A549 (cell line): ENCODE results near the gene TBCK. TPM values are rescaled to one million over a fixed set of nuclear protein-coding genes. Genes with fewer than 3 reads are reported as not detected.
"Not testable (repeated sequence)": the region's sequence is repeated elsewhere in the genome, so short reads cannot be mapped to it uniquely, and the experiment has no call there.

Experiments used
- ATAC-seq, 2 experiments: fragments of 200-7000 bp in 1 of 2; fragments of >200 bp in 1 of 2; cut with Nextera tagmentation in 1 of 2; cut with Tn5 transposase in 1 of 2; 3 replicates each; pipeline versions ENCODE4 v1.8.0 to v1.9.1; 2018 to 2020; ENCODE audit warnings: mild to moderate bottlenecking in 1 of 2, moderate library complexity in 1 of 2
- CTCF ChIA-PET: fragments of 300-600 bp; sonication (Branson Sonifier 250); formaldehyde crosslinking; extraction: SDS; loops from one replicate; lab custom pipeline; 2021; ENCODE audit warnings: antibody characterized with exemption, inconsistent platforms; lab: Yijun Ruan, JAX
- POLR2A ChIA-PET: fragments of 350-600 bp; formaldehyde crosslinking; extraction: SDS; loops from one replicate; lab custom pipeline; 2021; ENCODE audit warnings: antibody characterized with exemption, inconsistent platforms; lab: Yijun Ruan, JAX
- DNase-seq, 2 experiments: peaks; one replicate each; pipeline versions ENCODE4 v3.0.0 to v3.0.0-alpha.2; 2011 to 2016; ENCODE audit warnings: low read depth in 1 of 2, low spot score in 1 of 2
- FAIRE-seq: peaks from 2 replicates; lab custom pipeline; 2011; peaks lifted over from hg19 to GRCh38; lab: Jason Lieb, UNC
- H3K27ac ChIP-seq, 2 experiments: fragments of >200 bp; sonication (Bioruptor Twin); formaldehyde crosslinking; 3 replicates each; pipeline ENCODE4 v1.5.1; 2016 to 2017
- H3K4me1 ChIP-seq: fragments of >200 bp; sonication (Bioruptor Twin); formaldehyde crosslinking; 3 replicates; pipeline ENCODE4 v1.6.1; 2016
- H3K4me2 ChIP-seq: fragments of >200 bp; sonication (Bioruptor Twin); formaldehyde crosslinking; 3 replicates; pipeline ENCODE4 v1.6.1; 2016
- H3K4me3 ChIP-seq: fragments of >200 bp; sonication (Bioruptor Twin); formaldehyde crosslinking; 3 replicates; pipeline ENCODE4 v1.5.1; 2016
- H3K9me3 ChIP-seq: fragments of >200 bp; sonication (Bioruptor Twin); formaldehyde crosslinking; 3 replicates; pipeline ENCODE4 v1.6.1; 2016
- BHLHE40 ChIP-seq: IDR thresholded peaks from 2 replicates; pipeline ENCODE4 v1.6.1; 2012; ENCODE audit warnings: low read depth, low read length, inconsistent platforms
- CBX8 ChIP-seq: fragments of 200-600 bp; sonication (generic); IDR thresholded peaks from 2 replicates; pipeline ENCODE4 v1.6.1; 2016
- CHD2 ChIP-seq: fragments of 150-350 bp; IDR thresholded peaks from 2 replicates; pipeline ENCODE4 v1.6.1; 2014; ENCODE audit warnings: low read length; ENCODE audit not compliant: partially characterized antibody
- CHD4 ChIP-seq: fragments of 200-600 bp; sonication (generic); IDR thresholded peaks from 2 replicates; pipeline ENCODE4 v1.6.1; 2016; ENCODE audit warnings: antibody characterized with exemption, mild to moderate bottlenecking, borderline replicate concordance
- EHF ChIP-seq: fragments of 250-450 bp; sonication (Bioruptor Pico); IDR thresholded peaks from 2 replicates; pipeline ENCODE4 v1.5.0; 2020; ENCODE audit warnings: mild to moderate bottlenecking
- EHMT2 ChIP-seq: fragments of 200-600 bp; sonication (generic); IDR thresholded peaks from 2 replicates; pipeline ENCODE4 v1.6.1; 2016; ENCODE audit warnings: antibody characterized with exemption, low read depth, mild to moderate bottlenecking, moderate library complexity
- EP300 ChIP-seq, 2 experiments: fragments of >200 bp; sonication (Bioruptor Twin); formaldehyde crosslinking; IDR thresholded peaks; 2 replicates in 1 of 2; 3 replicates in 1 of 2; pipeline ENCODE4 v1.6.1; 2016 to 2017
- ESRRA ChIP-seq: fragments of 150-350 bp; IDR thresholded peaks from 2 replicates; pipeline ENCODE4 v1.6.1; 2014; ENCODE audit warnings: mild to moderate bottlenecking, low read length, borderline replicate concordance
- HDAC2 ChIP-seq: fragments of 200-600 bp; sonication (generic); IDR thresholded peaks from 2 replicates; pipeline ENCODE4 v1.6.1; 2016
- HOXB13 ChIP-seq: fragments of 250-450 bp; sonication (Bioruptor Pico); IDR thresholded peaks from 2 replicates; pipeline ENCODE4 v1.5.0; 2020; ENCODE audit warnings: low read depth, mild to moderate bottlenecking, moderate library complexity
- JUN ChIP-seq, 2 experiments: fragments of >200 bp; sonication (Bioruptor Twin); formaldehyde crosslinking; IDR thresholded peaks; 2 replicates in 1 of 2; 3 replicates in 1 of 2; pipeline ENCODE4 v1.6.1; 2016 to 2017
- JUNB ChIP-seq: fragments of >200 bp; sonication (Bioruptor Twin); formaldehyde crosslinking; IDR thresholded peaks from 2 replicates; pipeline ENCODE4 v1.6.1; 2016
- MAFK ChIP-seq: fragments of 450-650 bp; IDR thresholded peaks from 2 replicates; pipeline ENCODE4 v1.6.1; 2014; ENCODE audit not compliant: partially characterized antibody
- NFE2L2 ChIP-seq: fragments of 150-350 bp; conservative IDR thresholded peaks from 2 replicates; pipeline ENCODE4 v1.6.1; 2014; ENCODE audit warnings: low read length
- NPAS2 ChIP-seq: fragments of 250-450 bp; sonication (Bioruptor Pico); IDR thresholded peaks from 2 replicates; pipeline ENCODE4 v1.8.0; 2022; ENCODE audit warnings: mild to moderate bottlenecking, moderate library complexity, borderline replicate concordance
- NR3C1 ChIP-seq: fragments of >200 bp; sonication (Bioruptor Twin); formaldehyde crosslinking; IDR thresholded peaks from 3 replicates; pipeline ENCODE4 v1.6.1; 2017
- POLR2A ChIP-seq: IDR thresholded peaks from 2 replicates; pipeline ENCODE4 v1.6.1; 2012; ENCODE audit warnings: mild to moderate bottlenecking, low read length
- POLR2AphosphoS2 ChIP-seq: conservative IDR thresholded peaks from 2 replicates; pipeline ENCODE4 v1.6.1; 2012; ENCODE audit warnings: low read length, improper control_type of control experiment, inconsistent platforms
- RAD21 ChIP-seq, 2 experiments: fragments of >200 bp in 1 of 2; sonication (Bioruptor Twin) in 1 of 2; formaldehyde crosslinking in 1 of 2; IDR thresholded peaks in 1 of 2; conservative IDR thresholded peaks in 1 of 2; 2 replicates in 1 of 2; 3 replicates in 1 of 2; pipeline ENCODE4 v1.6.1; 2012 to 2018; ENCODE audit warnings: inconsistent platforms in 1 of 2
- RFX5 ChIP-seq: fragments of 450-650 bp; IDR thresholded peaks from 2 replicates; pipeline ENCODE4 v1.7.1; 2014; ENCODE audit warnings: antibody characterized with exemption, mild to moderate bottlenecking, moderate library complexity
- RNF2 ChIP-seq: fragments of 200-600 bp; sonication (generic); IDR thresholded peaks from 2 replicates; pipeline ENCODE4 v1.6.1; 2016; ENCODE audit warnings: low read depth, mild to moderate bottlenecking, antibody characterized with exemption, moderate library complexity, borderline replicate concordance
- SMC3 ChIP-seq: fragments of >200 bp; sonication (Bioruptor Twin); formaldehyde crosslinking; IDR thresholded peaks from 3 replicates; pipeline ENCODE4 v1.6.1; 2018; ENCODE audit warnings: inconsistent platforms
- SREBF2 ChIP-seq: fragments of 450-650 bp; IDR thresholded peaks from 2 replicates; pipeline ENCODE4 v1.6.1; 2014; ENCODE audit warnings: mild to moderate bottlenecking, moderate library complexity
- TP53 ChIP-seq: fragments of 250-450 bp; sonication (Bioruptor Pico); IDR thresholded peaks from 2 replicates; pipeline ENCODE4 v1.5.0; 2021; ENCODE audit warnings: mild to moderate bottlenecking, moderate library complexity
- ZC3H11A ChIP-seq: fragments of 450-650 bp; IDR thresholded peaks from 2 replicates; pipeline ENCODE4 v1.6.1; 2014; ENCODE audit warnings: antibody characterized with exemption, mild to moderate bottlenecking
- WGBS: methylation state at CpG from one replicate; pipeline ENCODE4 v1.1.6; 2017; ENCODE audit errors: missing lambda C conversion rate; 5-methylcytosine and 5-hydroxymethylcytosine counted together
- polyA plus RNA-seq, 4 experiments: library from polyadenylated mRNA; depleted of rRNA in 3 of 4; stranded (reverse); fragments of >200 nt; fragmentation: RNase III in 1 of 4; extraction: RNeasy Plus Mini Kit Qiagen cat#74134 plus additional on column Dnase treatment in 1 of 4; gene quantifications; 2 replicates in 3 of 4; 3 replicates in 1 of 4; pipeline ENCODE4 v1.2.3, GENCODE V29; 2011 to 2017
- TF ChIP-seq, protein P1 (sequence below): fragments of >200 bp; sonication (Bioruptor Twin); formaldehyde crosslinking; IDR thresholded peaks from 2 replicates; pipeline ENCODE4 v1.6.1; 2016
- TF ChIP-seq, protein P2 (sequence below): fragments of 450-650 bp; IDR thresholded peaks from 2 replicates; pipeline ENCODE4 v1.6.1; 2014; ENCODE audit warnings: antibody characterized with exemption
- TF ChIP-seq, protein P3 (sequence below): IDR thresholded peaks from 2 replicates; pipeline ENCODE4 v1.6.1; 2012; ENCODE audit warnings: low read depth, borderline replicate concordance
- TF ChIP-seq, protein P4 (sequence below): fragments of >200 bp; sonication (Bioruptor Twin); formaldehyde crosslinking; IDR thresholded peaks from 3 replicates; pipeline ENCODE4 v1.5.1; 2016

The TBCK gene
- polyA plus RNA-seq, 2 of the 4 experiments (the other 2 are of a cell fraction): 3.9 to 18.4 TPM

DNA sequence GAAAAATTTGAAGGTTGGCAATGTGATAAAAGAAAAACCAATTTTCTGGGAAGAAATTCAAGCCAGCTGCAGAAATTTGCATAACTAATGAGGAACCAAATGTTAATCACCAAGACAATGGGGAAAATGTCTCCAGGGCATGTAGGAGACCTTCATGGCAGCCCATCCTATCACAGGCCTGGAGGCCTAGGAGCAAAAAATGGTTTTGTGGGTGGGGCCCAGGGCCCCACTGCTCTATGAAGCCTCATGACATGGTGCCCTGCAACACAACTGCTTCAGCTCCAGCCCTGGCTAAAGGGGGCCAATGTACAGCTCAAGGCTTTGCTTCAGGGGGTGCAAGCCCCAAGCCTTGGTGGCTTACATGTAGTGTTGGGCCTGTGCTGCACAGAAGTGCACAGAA is 184.0 kb downstream of the TBCK start:
- ChIA-PET CTCF (no interaction called here), POLR2A (no interaction called here)
- DNase-seq: no peak
- no peak overlapping the region for H3K4me2 ChIP-seq
- no peak overlapping the region for H3K27ac ChIP-seq
- TF ChIP-seq, protein P1, sequence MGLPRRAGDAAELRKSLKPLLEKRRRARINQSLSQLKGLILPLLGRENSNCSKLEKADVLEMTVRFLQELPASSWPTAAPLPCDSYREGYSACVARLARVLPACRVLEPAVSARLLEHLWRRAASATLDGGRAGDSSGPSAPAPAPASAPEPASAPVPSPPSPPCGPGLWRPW: no peak
- TF ChIP-seq RNF2: no peak
- H3K9me3 ChIP-seq: no peaks in the 10 kb centered on the region
- no peak overlapping the region for H3K4me3 ChIP-seq
- H3K4me1 ChIP-seq: no peaks in the 10 kb centered on the region
- no peak for FAIRE-seq
- ATAC-seq: no peak

DNA sequence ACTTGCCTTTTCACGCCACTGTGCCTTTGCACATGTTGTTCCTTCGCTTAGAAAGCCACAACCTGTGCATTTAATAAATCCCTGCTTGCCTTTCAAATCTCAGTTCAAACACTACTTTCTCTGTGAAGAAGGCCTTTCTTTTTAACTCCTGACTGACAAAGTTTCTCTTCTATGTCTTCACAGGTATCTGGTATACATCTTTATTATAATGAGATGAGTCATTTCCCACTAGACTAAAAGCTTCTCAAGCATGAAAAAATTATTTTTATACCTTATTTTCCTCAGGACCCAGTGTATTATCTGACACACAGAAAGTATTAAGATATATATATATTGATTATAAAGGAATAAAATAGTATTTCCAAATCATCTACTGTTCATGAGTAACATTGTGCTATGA is 189.9 kb downstream of the TBCK start:
- FAIRE-seq (no peak), DNase-seq (no peak), ATAC-seq (no peak)
- CTCF ChIA-PET: no interaction called here
- POLR2A ChIA-PET: no interaction called here
- H3K9me3 ChIP-seq: no peaks in the 10 kb centered on the region
- no peak overlapping the region for H3K4me2 ChIP-seq
- H3K27ac ChIP-seq: no peak overlapping the region
- WGBS: 95% methylated on average over 2 of the region's 2 CpGs
- no peak overlapping the region for H3K4me3 ChIP-seq
- TF ChIP-seq RAD21 (conservative IDR thresholded peaks at IDR 0.05 in 1 of 2, IDR thresholded peaks at IDR 0.05 in 1 of 2): no peak
- TF ChIP-seq NR3C1: no peak
- TF ChIP-seq, protein P2, sequence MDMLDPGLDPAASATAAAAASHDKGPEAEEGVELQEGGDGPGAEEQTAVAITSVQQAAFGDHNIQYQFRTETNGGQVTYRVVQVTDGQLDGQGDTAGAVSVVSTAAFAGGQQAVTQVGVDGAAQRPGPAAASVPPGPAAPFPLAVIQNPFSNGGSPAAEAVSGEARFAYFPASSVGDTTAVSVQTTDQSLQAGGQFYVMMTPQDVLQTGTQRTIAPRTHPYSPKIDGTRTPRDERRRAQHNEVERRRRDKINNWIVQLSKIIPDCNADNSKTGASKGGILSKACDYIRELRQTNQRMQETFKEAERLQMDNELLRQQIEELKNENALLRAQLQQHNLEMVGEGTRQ: no peak
- TF ChIP-seq, protein P3, sequence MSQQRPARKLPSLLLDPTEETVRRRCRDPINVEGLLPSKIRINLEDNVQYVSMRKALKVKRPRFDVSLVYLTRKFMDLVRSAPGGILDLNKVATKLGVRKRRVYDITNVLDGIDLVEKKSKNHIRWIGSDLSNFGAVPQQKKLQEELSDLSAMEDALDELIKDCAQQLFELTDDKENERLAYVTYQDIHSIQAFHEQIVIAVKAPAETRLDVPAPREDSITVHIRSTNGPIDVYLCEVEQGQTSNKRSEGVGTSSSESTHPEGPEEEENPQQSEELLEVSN: no peak
- TF ChIP-seq CHD2: no peak
- TF ChIP-seq ZC3H11A: no peak
- TF ChIP-seq, protein P4, sequence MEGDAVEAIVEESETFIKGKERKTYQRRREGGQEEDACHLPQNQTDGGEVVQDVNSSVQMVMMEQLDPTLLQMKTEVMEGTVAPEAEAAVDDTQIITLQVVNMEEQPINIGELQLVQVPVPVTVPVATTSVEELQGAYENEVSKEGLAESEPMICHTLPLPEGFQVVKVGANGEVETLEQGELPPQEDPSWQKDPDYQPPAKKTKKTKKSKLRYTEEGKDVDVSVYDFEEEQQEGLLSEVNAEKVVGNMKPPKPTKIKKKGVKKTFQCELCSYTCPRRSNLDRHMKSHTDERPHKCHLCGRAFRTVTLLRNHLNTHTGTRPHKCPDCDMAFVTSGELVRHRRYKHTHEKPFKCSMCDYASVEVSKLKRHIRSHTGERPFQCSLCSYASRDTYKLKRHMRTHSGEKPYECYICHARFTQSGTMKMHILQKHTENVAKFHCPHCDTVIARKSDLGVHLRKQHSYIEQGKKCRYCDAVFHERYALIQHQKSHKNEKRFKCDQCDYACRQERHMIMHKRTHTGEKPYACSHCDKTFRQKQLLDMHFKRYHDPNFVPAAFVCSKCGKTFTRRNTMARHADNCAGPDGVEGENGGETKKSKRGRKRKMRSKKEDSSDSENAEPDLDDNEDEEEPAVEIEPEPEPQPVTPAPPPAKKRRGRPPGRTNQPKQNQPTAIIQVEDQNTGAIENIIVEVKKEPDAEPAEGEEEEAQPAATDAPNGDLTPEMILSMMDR: no peak
- TF ChIP-seq HDAC2: no peak
- no peak for TF ChIP-seq JUN (IDR thresholded peaks at IDR 0.05)
- TF ChIP-seq POLR2A: no peak
- no peak for TF ChIP-seq EHF
- TF ChIP-seq BHLHE40: no peak
- no peak for TF ChIP-seq JUNB
- TF ChIP-seq CBX8: no peak
- TF ChIP-seq POLR2AphosphoS2: no peak
- TF ChIP-seq EHMT2: no peak
- H3K4me1 ChIP-seq: no peaks in the 10 kb centered on the region

DNA sequence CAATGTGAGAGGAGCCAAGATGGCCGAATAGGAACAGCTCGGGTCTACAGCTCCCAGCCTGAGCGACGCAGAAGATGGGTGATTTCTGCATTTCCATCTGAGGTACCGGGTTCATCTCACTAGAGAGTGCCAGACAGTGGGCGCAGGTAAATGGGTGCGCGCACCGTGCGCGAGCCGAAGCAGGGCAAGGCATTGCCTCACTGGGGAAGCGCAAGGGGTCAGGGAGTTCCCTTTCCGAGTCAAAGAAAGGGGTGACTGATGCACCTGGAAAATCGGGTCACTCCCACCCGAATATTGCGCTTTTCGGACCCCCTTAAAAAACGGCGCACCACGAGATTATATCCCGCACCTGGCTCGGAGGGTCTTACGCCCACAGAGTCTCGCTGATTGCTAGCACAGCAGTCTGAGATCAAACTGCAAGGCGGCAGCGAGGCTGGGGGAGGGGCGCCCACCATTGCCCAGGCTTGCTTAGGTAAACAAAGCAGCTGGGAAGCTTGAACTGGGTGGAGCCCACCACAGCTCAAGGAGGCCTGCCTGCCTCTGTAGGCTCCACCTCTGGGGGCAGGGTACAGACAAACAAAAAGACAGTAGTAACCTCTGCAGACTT is 196.0 kb downstream of the TBCK start:
- H3K4me2 ChIP-seq, ATAC-seq, H3K27ac ChIP-seq, H3K4me1 ChIP-seq, CTCF ChIA-PET, POLR2A ChIA-PET, H3K4me3 ChIP-seq, FAIRE-seq, DNase-seq, H3K9me3 ChIP-seq: not testable (repeated sequence)
- 93% methylated on average over 23 of the region's 28 CpGs for WGBS

DNA sequence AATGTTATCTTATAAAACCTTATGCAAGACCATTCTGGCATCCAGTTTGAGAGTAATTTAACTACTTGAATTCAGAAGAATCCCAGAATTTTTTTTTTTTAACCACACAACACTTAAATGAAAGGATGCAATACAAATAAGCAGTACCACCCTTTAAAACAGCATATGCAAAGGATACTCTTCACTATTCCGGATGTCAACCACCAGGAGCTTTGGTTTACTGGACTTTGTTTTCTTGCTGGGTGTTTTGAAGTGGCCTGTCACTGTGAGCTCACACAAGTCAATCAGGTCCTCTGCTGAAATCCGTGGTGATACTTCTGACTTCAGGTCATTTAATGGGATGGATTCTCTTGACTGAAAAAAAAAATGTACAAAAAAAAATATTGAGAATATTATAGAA is 200.0 kb downstream of the TBCK start:
- CTCF ChIA-PET: no interaction called here

More for the DNA sequence above, 200.0 kb downstream of the TBCK start:
- WGBS: 73% methylated on average over 2 of the region's 2 CpGs
- POLR2A ChIA-PET: no interaction called here
- ATAC-seq: no peak
- no peak for TF ChIP-seq NFE2L2
- TF ChIP-seq SMC3: no peak
- TF ChIP-seq ESRRA: no peak
- TF ChIP-seq TP53 (CRISPR knock-in tag): no peak
- TF ChIP-seq MAFK: no peak
- TF ChIP-seq HOXB13 (CRISPR knock-in tag): no peak
- no peak for TF ChIP-seq CHD2
- TF ChIP-seq RFX5: no peak
- TF ChIP-seq, protein P4: no peak
- no peak for TF ChIP-seq JUN (IDR thresholded peaks at IDR 0.05)
- TF ChIP-seq CHD4: no peak
- TF ChIP-seq ZC3H11A: no peak
- no peak for TF ChIP-seq RNF2
- no peak for TF ChIP-seq EP300 (IDR thresholded peaks at IDR 0.05)
- TF ChIP-seq SREBF2: no peak
- TF ChIP-seq NPAS2: no peak
- DNase-seq: no peak
- Histone ChIP-seq H3K27ac (no peak overlapping the region), H3K4me2 (no peak overlapping the region), H3K9me3 (no peaks in the 10 kb centered on the region), H3K4me1 (no peaks in the 10 kb centered on the region), H3K4me3 (no peak overlapping the region)
- no peak for FAIRE-seq
